H1 (cell line): ENCODE data around the gene IL3. TPM values are rescaled to one million over a fixed set of nuclear protein-coding genes. Genes with fewer than 3 reads are reported as not detected.

Source experiments
- ATF2 ChIP-seq: IDR thresholded peaks from 2 replicates; pipeline ENCODE4 v1.6.1; 2012; ENCODE audit warnings: low read length, inconsistent platforms
- polyA plus RNA-seq, 7 experiments: library from polyadenylated mRNA; depleted of rRNA in 3 of 7; stranded (reverse) in 5 of 7; unstranded in 2 of 7; fragments of >200 nt in 5 of 7; fragments of 200-250 nt in 2 of 7; gene quantifications; 1 replicate in 5 of 7; 2 replicates in 1 of 7; 4 replicates in 1 of 7; pipeline versions ENCODE4 v1.2.1 to v1.2.3, GENCODE V29; 2011 to 2013; ENCODE audit warnings: missing spikeins in 2 of 7, mixed read lengths in 2 of 7
- total RNA-seq: library from RNA; stranded (reverse); fragmentation: NEBNext Ultra II Directional; extraction: Animal tissue kit (Norgen Biotek cat#: 25700); gene quantifications from 2 replicates; pipeline ENCODE4 v1.2.1, GENCODE V29; 2021
- TF ChIP-seq, protein P1 (sequence below), 3 experiments: IDR thresholded peaks; 1 replicate in 2 of 3; 2 replicates in 1 of 3; pipeline versions ENCODE4 v1.5.1 to v1.6.1; 2011; ENCODE audit warnings: low read length in 3 of 3, mild to moderate bottlenecking in 3 of 3, inconsistent platforms in 2 of 3, low read depth in 1 of 3, moderate library complexity in 1 of 3; ENCODE audit not compliant: insufficient read depth in 1 of 3; ENCODE audit errors: control extremely low read depth in 1 of 3

Gene IL3
- total and polyA plus RNA-seq, 2 of the 8 experiments (the other 6 are each of a cell fraction or from before 2014, with no cell fraction given), result not detected

DNA sequence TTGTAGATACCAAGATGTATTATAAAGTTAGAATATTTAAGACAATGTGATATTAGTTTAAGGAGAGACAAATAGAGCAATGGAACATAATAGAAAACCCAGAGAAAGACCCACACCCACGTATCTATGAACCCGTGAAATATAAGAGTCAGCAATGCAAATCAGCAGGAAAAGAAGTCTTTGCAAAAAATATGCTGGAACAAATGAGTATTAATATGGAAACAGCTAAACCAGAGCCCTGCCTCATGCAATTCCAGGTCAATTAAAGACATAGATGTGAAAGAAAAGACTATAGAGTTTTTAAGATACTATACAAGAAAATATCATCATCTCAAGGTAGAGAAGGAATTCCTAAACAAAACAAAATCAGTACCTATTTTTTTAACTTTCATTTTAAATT is 23.1 kb upstream of the IL3 start (continued):
- TF ChIP-seq, protein P1, sequence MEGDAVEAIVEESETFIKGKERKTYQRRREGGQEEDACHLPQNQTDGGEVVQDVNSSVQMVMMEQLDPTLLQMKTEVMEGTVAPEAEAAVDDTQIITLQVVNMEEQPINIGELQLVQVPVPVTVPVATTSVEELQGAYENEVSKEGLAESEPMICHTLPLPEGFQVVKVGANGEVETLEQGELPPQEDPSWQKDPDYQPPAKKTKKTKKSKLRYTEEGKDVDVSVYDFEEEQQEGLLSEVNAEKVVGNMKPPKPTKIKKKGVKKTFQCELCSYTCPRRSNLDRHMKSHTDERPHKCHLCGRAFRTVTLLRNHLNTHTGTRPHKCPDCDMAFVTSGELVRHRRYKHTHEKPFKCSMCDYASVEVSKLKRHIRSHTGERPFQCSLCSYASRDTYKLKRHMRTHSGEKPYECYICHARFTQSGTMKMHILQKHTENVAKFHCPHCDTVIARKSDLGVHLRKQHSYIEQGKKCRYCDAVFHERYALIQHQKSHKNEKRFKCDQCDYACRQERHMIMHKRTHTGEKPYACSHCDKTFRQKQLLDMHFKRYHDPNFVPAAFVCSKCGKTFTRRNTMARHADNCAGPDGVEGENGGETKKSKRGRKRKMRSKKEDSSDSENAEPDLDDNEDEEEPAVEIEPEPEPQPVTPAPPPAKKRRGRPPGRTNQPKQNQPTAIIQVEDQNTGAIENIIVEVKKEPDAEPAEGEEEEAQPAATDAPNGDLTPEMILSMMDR (IDR thresholded peaks at IDR 0.05; ENCODE audit: control extremely low read depth in 1 of 3, insufficient read depth in 1 of 3, low read depth in 1 of 3, low read length in 3 of 3), result no peak
- TF ChIP-seq ATF2, result no peak
